Immature natural killer cell (primary cell): ENCODE data around the gene KCNH6. TPM values are rescaled to one million over a fixed set of nuclear protein-coding genes. Genes with fewer than 3 reads are reported as not detected.

Experiments
- DNase-seq, 3 donors: peaks; one replicate each; pipeline ENCODE4 v3.0.0; 2022; ENCODE audit warnings: mixed read lengths in 1 of 3
- H3K27ac Mint-ChIP-seq, 6 donors: one replicate each; pipeline ENCODE4 v1.8.0; 2020; ENCODE audit warnings: mixed read lengths in 6 of 6, mild to moderate bottlenecking in 5 of 6, inconsistent platforms in 4 of 6, moderate library complexity in 3 of 6
- H3K27me3 Mint-ChIP-seq, 3 donors: one replicate each; pipeline ENCODE4 v1.8.0; 2020 to 2021; ENCODE audit warnings: low read depth in 3 of 3, mild to moderate bottlenecking in 3 of 3, mixed read lengths in 3 of 3, moderate library complexity in 3 of 3, inconsistent platforms in 1 of 3
- H3K36me3 Mint-ChIP-seq, 3 donors: one replicate each; pipeline ENCODE4 v1.8.0; 2020; ENCODE audit warnings: mixed read lengths in 3 of 3, inconsistent platforms in 2 of 3, mild to moderate bottlenecking in 2 of 3
- H3K4me1 Mint-ChIP-seq, 2 donors: one replicate each; pipeline ENCODE4 v1.8.0; 2020; ENCODE audit warnings: inconsistent platforms in 2 of 2, mild to moderate bottlenecking in 2 of 2, mixed read lengths in 2 of 2, moderate library complexity in 1 of 2
- H3K4me3 Mint-ChIP-seq, 5 donors: one replicate each; pipeline ENCODE4 v1.8.0; 2020; ENCODE audit warnings: mild to moderate bottlenecking in 5 of 5, mixed read lengths in 5 of 5, inconsistent platforms in 3 of 5, moderate library complexity in 3 of 5
- H3K9me3 Mint-ChIP-seq, 6 donors: one replicate each; pipeline ENCODE4 v1.8.0; 2020; ENCODE audit warnings: mild to moderate bottlenecking in 6 of 6, mixed read lengths in 6 of 6, inconsistent platforms in 4 of 6, moderate library complexity in 3 of 6
- polyA plus RNA-seq, 3 donors: library from polyadenylated mRNA; unstranded; fragments of 300-500 nt; fragmentation: Illumina TruSeq; gene quantifications; one replicate each; pipeline ENCODE4 v1.2.3, GENCODE V29; 2021

KCNH6 gene
- polyA plus RNA-seq, 3 donors from 2014 or later: not detected

DNA sequence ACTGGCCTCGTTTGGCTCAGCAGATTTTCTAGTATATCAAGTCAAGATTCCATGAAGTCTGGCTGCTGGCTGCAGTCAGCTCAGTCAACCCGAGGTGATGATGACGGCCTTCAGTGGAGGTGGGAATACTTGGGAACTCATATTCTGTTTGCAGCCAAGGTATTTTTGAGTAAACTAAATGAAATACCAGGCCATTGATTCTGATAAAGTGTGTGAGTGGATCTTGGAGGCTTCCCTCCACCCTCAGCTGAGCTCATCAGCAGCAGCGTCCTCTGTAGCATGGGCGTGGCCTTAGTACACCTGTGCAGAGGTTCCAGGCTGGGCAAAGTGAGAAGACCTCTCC lies 55.6 kb downstream of the KCNH6 start:
- Mint-ChIP-seq H3K36me3 (peaks cover under 1 to 32% (median 8%) of the 10 kb centered on the region in 3 donors), H3K27ac (no peak overlapping the region), H3K4me3 (no peak overlapping the region), H3K4me1 (peaks cover 21 to 57% of the 10 kb centered on the region in 2 donors), H3K27me3 (no peaks in the 10 kb centered on the region), H3K9me3 (no peaks in the 10 kb centered on the region)
- DNase-seq: no peak

DNA sequence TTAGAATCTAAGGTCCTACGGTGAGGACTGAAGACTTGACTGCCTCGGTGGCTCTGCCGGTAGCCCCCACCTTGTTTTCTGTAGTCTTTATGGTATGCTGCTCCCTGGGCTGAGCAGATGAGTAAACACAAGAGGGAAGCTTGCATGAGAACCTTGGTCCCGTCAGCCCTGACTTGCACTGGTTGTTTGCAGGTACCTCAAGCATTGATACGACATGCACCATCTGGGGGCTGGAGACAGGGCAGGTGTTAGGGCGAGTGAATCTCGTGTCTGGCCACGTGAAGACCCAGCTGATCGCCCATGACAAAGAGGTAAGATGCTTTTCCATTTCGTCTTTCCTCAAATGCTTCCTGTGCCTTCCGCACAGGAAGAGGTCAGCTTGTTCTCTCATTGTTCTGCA lies 56.5 kb downstream of the KCNH6 start:
- no peak for DNase-seq
- Mint-ChIP-seq H3K27me3 (peaks cover 0 to under 1% (median 0%) of the 10 kb centered on the region in 3 donors), H3K4me1 (peaks cover 15 to 50% of the 10 kb centered on the region in 2 donors), H3K27ac (no peak overlapping the region), H3K4me3 (no peak overlapping the region), H3K36me3 (peaks cover 3 to 29% (median 8%) of the 10 kb centered on the region in 3 donors), H3K9me3 (no peaks in the 10 kb centered on the region)

DNA sequence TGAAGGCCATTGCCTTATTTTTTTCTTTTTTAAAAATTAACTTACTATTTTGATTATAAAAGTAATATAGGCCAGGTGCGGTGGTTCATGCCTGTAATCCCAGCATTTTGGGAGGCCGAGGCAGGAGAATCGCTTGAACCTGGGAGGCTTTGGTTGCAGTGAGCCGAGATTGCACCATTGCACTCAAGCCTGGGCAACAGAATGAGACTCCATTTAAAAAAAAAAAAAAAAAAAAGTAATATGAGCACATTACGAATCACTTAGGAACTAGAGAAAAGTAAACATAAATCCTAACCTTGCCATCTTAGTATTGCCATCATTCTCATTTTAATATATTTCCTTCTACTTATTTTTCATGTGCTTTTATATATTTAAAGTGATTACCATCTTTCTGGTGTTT lies 64.6 kb downstream of the KCNH6 start:
- Mint-ChIP-seq H3K27me3 (peaks cover 0 to 2% (median 1%) of the 10 kb centered on the region in 3 donors), H3K4me1 (peaks cover 18 to 30% of the 10 kb centered on the region in 2 donors), H3K9me3 (no peaks in the 10 kb centered on the region), H3K27ac (no peak overlapping the region), H3K4me3 (no peak overlapping the region), H3K36me3 (peaks cover 16 to 49% (median 25%) of the 10 kb centered on the region in 3 donors)
- DNase-seq: no peak

DNA sequence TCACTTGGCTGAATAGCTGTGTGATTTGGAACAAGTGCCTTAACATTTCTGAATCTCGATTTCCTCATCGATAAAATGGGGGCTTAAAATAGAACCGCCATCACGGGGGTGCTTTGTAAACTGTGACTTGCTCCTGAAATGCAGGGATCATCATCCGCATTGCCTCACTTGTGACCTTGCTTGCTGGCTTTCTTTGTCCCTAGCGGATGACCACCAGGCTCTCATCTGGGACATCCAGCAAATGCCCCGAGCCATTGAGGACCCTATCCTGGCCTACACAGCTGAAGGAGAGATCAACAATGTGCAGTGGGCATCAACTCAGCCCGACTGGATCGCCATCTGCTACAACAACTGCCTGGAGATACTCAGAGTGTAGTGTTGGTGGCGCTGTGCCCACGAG lies 65.6 kb downstream of the KCNH6 start:
- H3K4me1 Mint-ChIP-seq: peaks cover 21 to 34% of the 10 kb centered on the region in 2 donors
- H3K27ac Mint-ChIP-seq: no peak overlapping the region
- H3K36me3 Mint-ChIP-seq: peaks cover 16 to 39% (median 24%) of the 10 kb centered on the region in 3 donors
- no peaks in the 10 kb centered on the region for H3K9me3 Mint-ChIP-seq
- H3K4me3 Mint-ChIP-seq: no peak overlapping the region
- H3K27me3 Mint-ChIP-seq: peaks cover 0 to 2% (median 1%) of the 10 kb centered on the region in 3 donors
- no peak for DNase-seq

DNA sequence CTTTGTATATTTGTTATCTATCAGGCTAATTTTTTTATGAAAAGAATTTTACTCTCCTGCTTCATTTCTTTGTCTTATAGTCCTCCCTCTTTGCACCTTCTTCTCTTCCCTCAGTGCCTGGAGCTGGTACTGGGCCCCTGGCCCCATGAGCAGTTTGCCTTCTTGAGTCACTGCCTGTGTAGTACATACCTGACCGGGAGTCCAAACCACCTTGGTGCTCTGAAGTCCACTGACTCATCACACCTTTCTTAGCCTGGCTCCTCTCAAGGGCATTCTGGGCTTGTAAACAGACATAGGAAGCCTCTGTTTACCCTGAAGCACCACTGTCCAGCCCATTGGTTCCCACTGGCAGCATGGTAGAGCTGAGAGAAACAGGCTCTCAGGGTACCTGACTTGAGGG lies 66.5 kb downstream of the KCNH6 start:
- Mint-ChIP-seq H3K27ac (no peak overlapping the region), H3K27me3 (peaks cover 0 to 2% (median under 1%) of the 10 kb centered on the region in 3 donors), H3K36me3 (peaks cover 16 to 37% (median 21%) of the 10 kb centered on the region in 3 donors), H3K4me1 (peaks cover 21 to 39% of the 10 kb centered on the region in 2 donors), H3K4me3 (no peak overlapping the region), H3K9me3 (no peaks in the 10 kb centered on the region)
- DNase-seq: no peak

DNA sequence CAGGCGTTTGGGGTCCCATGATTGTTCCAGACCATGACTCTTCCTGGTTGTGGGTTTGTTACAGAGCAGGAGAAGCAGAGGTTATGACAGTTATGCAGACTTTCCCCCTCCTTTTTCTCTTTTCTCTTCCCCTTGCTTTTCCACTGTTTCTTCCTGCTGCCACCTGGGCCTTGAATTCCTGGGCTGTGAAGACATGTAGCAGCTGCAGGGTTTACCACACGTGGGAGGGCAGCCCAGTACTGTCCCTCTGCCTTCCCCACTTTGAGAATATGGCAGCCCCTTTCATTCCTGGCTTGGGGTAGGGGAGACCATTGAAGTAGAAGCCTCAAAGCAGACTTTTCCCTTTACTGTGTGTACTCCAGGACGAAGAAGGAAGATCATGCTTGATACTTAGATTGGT lies 69.6 kb downstream of the KCNH6 start:
- Mint-ChIP-seq H3K9me3 (no peaks in the 10 kb centered on the region), H3K36me3 (peaks cover 12 to 27% (median 21%) of the 10 kb centered on the region in 3 donors), H3K4me1 (peaks cover 21 to 31% of the 10 kb centered on the region in 2 donors), H3K27ac (peak overlapping the region in 1 of 6 donors; percentile 28), H3K27me3 (peaks cover 0 to 2% (median 0%) of the 10 kb centered on the region in 3 donors), H3K4me3 (no peak overlapping the region)
- DNase-seq: no peak

- H3K36me3 Mint-ChIP-seq: peaks cover 2 to 15% (median 11%) of the 10 kb centered on the region in 3 donors
- H3K9me3 Mint-ChIP-seq: no peaks in the 10 kb centered on the region
- no peak overlapping the region for H3K4me3 Mint-ChIP-seq
- peak overlapping the region in 1 of 6 donors; percentile 48 for H3K27ac Mint-ChIP-seq
- DNase-seq: no peak
- peaks cover 0 to 2% (median 0%) of the 10 kb centered on the region in 3 donors for H3K27me3 Mint-ChIP-seq
- H3K4me1 Mint-ChIP-seq: peaks cover 34 to 45% of the 10 kb centered on the region in 2 donors
Observed at GRCh38 chr17:63595132-63595531, 72.0 kb downstream of the KCNH6 start.

Other genes with a start within 250 kb of the KCNH6 start
- 10 to 100 TPM; 13.7 to 22.4 (median 21.0) TPM for gene CYB561, start 77.1 kb upstream of the KCNH6 start, polyA plus RNA-seq
- gene ACE, start 46.3 kb upstream of the KCNH6 start, polyA plus RNA-seq: under 1 TPM in 1 of 3 donors, not detected in 2; 0.28 TPM
- gene DCAF7, start 27.1 kb downstream of the KCNH6 start, polyA plus RNA-seq: 100 to 1,000 TPM in 2 of 3 donors, 10 to 100 TPM in 1; 69.2 to 124 (median 113) TPM
- 10 to 100 TPM; 10.9 to 19.9 (median 19.6) TPM for gene TACO1, start 77.5 kb downstream of the KCNH6 start, polyA plus RNA-seq
- 10 to 100 TPM; 21.4 to 40.4 (median 31.9) TPM for gene MAP3K3, start 99.1 kb downstream of the KCNH6 start, polyA plus RNA-seq
- gene LIMD2, start 176.8 kb downstream of the KCNH6 start, polyA plus RNA-seq: 100 to 1,000 TPM; 273 to 573 (median 404) TPM
- gene STRADA, start 218.4 kb downstream of the KCNH6 start, polyA plus RNA-seq: 10 to 100 TPM; 22.3 to 34.9 (median 33.0) TPM